GM06990 (cell line): ENCODE measurements around the gene HTR5A.

Experiments
- DNase-seq: peaks from one replicate; pipeline ENCODE4 v3.0.0-alpha.2; 2011; ENCODE audit not compliant: insufficient read length; ENCODE audit errors: extremely low read depth
- H3K27me3 ChIP-seq: replicated peaks from 2 replicates; pipeline ENCODE4 v1.6.0; 2011; ENCODE audit warnings: low read length; ENCODE audit not compliant: control insufficient read depth, insufficient read depth
- H3K36me3 ChIP-seq: 2 replicates; pipeline ENCODE4 v1.5.1; 2011; ENCODE audit warnings: low read length; ENCODE audit not compliant: control insufficient read depth, insufficient read depth
- H3K4me3 ChIP-seq: replicated peaks from 2 replicates; pipeline ENCODE4 v1.5.1; 2011; ENCODE audit warnings: low read depth, mild to moderate bottlenecking, control low read depth, low read length
- CTCF ChIP-seq: IDR thresholded peaks from 2 replicates; pipeline ENCODE4 v1.5.1; 2011; ENCODE audit warnings: low read length, control low read depth, mild to moderate bottlenecking, inconsistent platforms; ENCODE audit not compliant: insufficient read depth, poor library complexity, severe bottlenecking

HTR5A gene

DNA sequence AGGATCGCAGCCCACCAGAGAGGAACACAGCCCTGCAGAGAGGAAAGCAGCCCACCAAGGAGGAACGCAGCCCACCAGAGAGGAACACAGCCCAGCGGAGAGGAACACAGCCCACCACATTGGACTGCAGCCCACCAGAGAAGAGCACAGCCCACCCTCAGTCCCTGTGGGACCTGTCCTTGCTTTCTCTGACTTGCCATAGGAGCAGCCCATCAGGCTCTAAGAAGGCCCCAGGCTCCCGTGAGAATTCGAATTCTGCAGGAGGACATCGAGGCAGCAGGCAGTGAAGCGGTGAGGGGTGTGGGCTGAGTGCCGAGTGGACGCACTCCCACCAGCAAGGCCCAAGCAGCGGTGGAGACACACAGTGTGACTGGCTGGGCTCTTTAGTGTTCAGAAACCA, 59.1 kb downstream of the HTR5A start:
- Histone ChIP-seq H3K27me3 (no peaks in the 10 kb centered on the region; the same call in 1 of the 2 replicates), H3K4me3 (no peak overlapping the region), H3K36me3 (no peaks in the 10 kb centered on the region)
- no peak for DNase-seq
- TF ChIP-seq CTCF, result no peak

- TF ChIP-seq CTCF, result no peak
- Histone ChIP-seq H3K36me3 (no peaks in the 10 kb centered on the region), H3K27me3 (no peaks in the 10 kb centered on the region; the same call in 1 of the 2 replicates), H3K4me3 (no peak overlapping the region)
- DNase-seq, result no peak
Measured at GRCh38 chr7:155129789-155130188, 59.7 kb downstream of the HTR5A start.

GRCh38 chr7:155130493-155130892, 60.4 kb downstream of the HTR5A start:
- no peak for DNase-seq
- Histone ChIP-seq H3K4me3 (no peak overlapping the region), H3K36me3 (no peaks in the 10 kb centered on the region), H3K27me3 (no peaks in the 10 kb centered on the region; the same call in 1 of the 2 replicates)
- no peak for TF ChIP-seq CTCF

DNA sequence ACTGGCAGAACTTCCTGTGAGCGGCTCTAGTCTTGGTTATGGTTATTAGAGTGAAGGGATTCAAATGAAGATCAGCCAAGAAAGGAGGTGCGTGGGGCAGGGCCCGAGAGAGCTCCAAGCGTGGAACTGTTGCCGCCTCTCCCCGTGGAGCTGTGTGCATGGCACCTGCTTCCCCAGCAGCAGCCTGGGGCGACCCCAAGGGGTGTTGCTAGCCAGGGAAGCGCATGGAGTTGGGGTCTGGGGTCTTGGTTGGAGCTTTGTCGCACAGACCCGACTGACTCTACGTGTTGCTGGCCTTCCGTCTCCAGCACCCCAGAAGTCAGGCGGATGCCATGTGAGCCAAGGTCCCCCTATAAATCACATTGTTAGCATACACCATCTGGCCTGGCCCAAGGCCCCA, 61.0 kb downstream of the HTR5A start:
- H3K4me3 ChIP-seq, result no peak overlapping the region
- DNase-seq, result no peak
- no peaks in the 10 kb centered on the region for H3K36me3 ChIP-seq
- H3K27me3 ChIP-seq, result no peaks in the 10 kb centered on the region; the same call in 1 of the 2 replicates
- no peak for TF ChIP-seq CTCF

GRCh38 chr7:155132431-155132830, 62.3 kb downstream of the HTR5A start:
- Histone ChIP-seq H3K27me3 (no peaks in the 10 kb centered on the region; the same call in 1 of the 2 replicates), H3K36me3 (no peaks in the 10 kb centered on the region), H3K4me3 (no peak overlapping the region)
- DNase-seq, result no peak
- TF ChIP-seq CTCF, result no peak

- Histone ChIP-seq H3K36me3 (no peaks in the 10 kb centered on the region), H3K4me3 (no peak overlapping the region), H3K27me3 (no peaks in the 10 kb centered on the region)
- no peak for TF ChIP-seq CTCF
- no peak for DNase-seq
Measured at GRCh38 chr7:155136619-155137243, 66.6 kb downstream of the HTR5A start.
